ENCODE measurements around the gene SERPING1. TPM values are rescaled to one million over a fixed set of nuclear protein-coding genes. Genes with fewer than 3 reads are reported as not detected.

Gene SERPING1
- total RNA-seq, 1 donor from 2014 or later, result 62.5 TPM

- Histone ChIP-seq H3K4me2 (ENCODE audit: low read length) (no peak overlapping the region), H3K9ac (ENCODE audit: low read length) (no peak overlapping the region), H3K4me1 (ENCODE audit: insufficient read depth, low read length) (no peaks in the 10 kb centered on the region), H3K27ac (ENCODE audit: low read depth, low read length) (no peak overlapping the region), H3K4me3 (ENCODE audit: insufficient read depth, low read depth, low read length) (no peak overlapping the region), H2AFZ (ENCODE audit: low read depth, low read length) (no peak overlapping the region), H4K20me1 (ENCODE audit: insufficient read depth, low read length) (no peaks in the 10 kb centered on the region), H3K9me3 (ENCODE audit: insufficient read depth, low read depth, low read length) (peaks cover 8% of the 10 kb centered on the region), H3K27me3 (ENCODE audit: insufficient read depth, low read length) (no peaks in the 10 kb centered on the region), H3K79me2 (ENCODE audit: insufficient read depth, low read length) (no peaks in the 10 kb centered on the region), H3K36me3 (ENCODE audit: insufficient read depth, low read length) (no peaks in the 10 kb centered on the region)
- FAIRE-seq (no peak), DNase-seq (ENCODE audit: low read depth) (no peak)
- Mint-ChIP-seq H3K9me3 (ENCODE audit: unreplicated experiment) (peaks cover 3% of the 10 kb centered on the region), H3K4me1 (ENCODE audit: low read depth, unreplicated experiment) (no peaks in the 10 kb centered on the region), H3K4me3 (ENCODE audit: unreplicated experiment) (no peak overlapping the region), H3K36me3 (ENCODE audit: low read depth, unreplicated experiment) (peaks cover 7% of the 10 kb centered on the region), H3K27me3 (ENCODE audit: low read depth, unreplicated experiment) (no peaks in the 10 kb centered on the region), H3K27ac (ENCODE audit: unreplicated experiment) (no peak overlapping the region)
- TF ChIP-seq CTCF (IDR thresholded peaks at IDR 0.05; ENCODE audit: insufficient read depth, low read depth, low read length) (no peak), EZH2 (IDR thresholded peaks at IDR 0.05; ENCODE audit: insufficient read depth, low read length) (no peak)
Observed at GRCh38 chr11:57620467-57620866, 23.0 kb downstream of the SERPING1 start.

GRCh38 chr11:57622263-57622662, 24.8 kb downstream of the SERPING1 start:
- Mint-ChIP-seq H3K36me3 (ENCODE audit: low read depth, unreplicated experiment) (peaks cover 4% of the 10 kb centered on the region), H3K27ac (ENCODE audit: unreplicated experiment) (no peak overlapping the region), H3K4me3 (ENCODE audit: unreplicated experiment) (no peak overlapping the region), H3K9me3 (ENCODE audit: unreplicated experiment) (peaks cover 3% of the 10 kb centered on the region), H3K27me3 (ENCODE audit: low read depth, unreplicated experiment) (no peaks in the 10 kb centered on the region), H3K4me1 (ENCODE audit: low read depth, unreplicated experiment) (no peaks in the 10 kb centered on the region)
- Histone ChIP-seq H3K27me3 (ENCODE audit: insufficient read depth, low read length) (no peaks in the 10 kb centered on the region), H3K4me2 (ENCODE audit: low read length) (no peak overlapping the region), H3K4me1 (ENCODE audit: insufficient read depth, low read length) (no peaks in the 10 kb centered on the region), H3K27ac (ENCODE audit: low read depth, low read length) (no peak overlapping the region), H4K20me1 (ENCODE audit: insufficient read depth, low read length) (no peaks in the 10 kb centered on the region), H3K36me3 (ENCODE audit: insufficient read depth, low read length) (no peaks in the 10 kb centered on the region), H3K4me3 (ENCODE audit: insufficient read depth, low read depth, low read length) (no peak overlapping the region), H3K9me3 (ENCODE audit: insufficient read depth, low read depth, low read length) (peaks cover 8% of the 10 kb centered on the region), H2AFZ (ENCODE audit: low read depth, low read length) (no peak overlapping the region), H3K9ac (ENCODE audit: low read length) (no peak overlapping the region), H3K79me2 (ENCODE audit: insufficient read depth, low read length) (no peaks in the 10 kb centered on the region)
- no peak for FAIRE-seq
- no peak for DNase-seq (ENCODE audit: low read depth)
- no peak for TF ChIP-seq CTCF (IDR thresholded peaks at IDR 0.05; ENCODE audit: insufficient read depth, low read depth, low read length)
- TF ChIP-seq EZH2 (IDR thresholded peaks at IDR 0.05; ENCODE audit: insufficient read depth, low read length), result no peak

GRCh38 chr11:57624864-57625263, 27.4 kb downstream of the SERPING1 start:
- H3K4me1 ChIP-seq (ENCODE audit: insufficient read depth, low read length), result no peaks in the 10 kb centered on the region
- H3K36me3 ChIP-seq (ENCODE audit: insufficient read depth, low read length), result no peaks in the 10 kb centered on the region
- H4K20me1 ChIP-seq (ENCODE audit: insufficient read depth, low read length), result no peaks in the 10 kb centered on the region
- no peak for DNase-seq (ENCODE audit: low read depth)
- FAIRE-seq, result no peak
- H3K27ac ChIP-seq (ENCODE audit: low read depth, low read length), result no peak overlapping the region
- H3K9me3 ChIP-seq (ENCODE audit: insufficient read depth, low read depth, low read length), result peaks cover 1% of the 10 kb centered on the region
- no peak overlapping the region for H2AFZ ChIP-seq (ENCODE audit: low read depth, low read length)
- no peaks in the 10 kb centered on the region for H3K79me2 ChIP-seq (ENCODE audit: insufficient read depth, low read length)
- Mint-ChIP-seq H3K27me3 (ENCODE audit: low read depth, unreplicated experiment) (no peaks in the 10 kb centered on the region), H3K4me3 (ENCODE audit: unreplicated experiment) (no peak overlapping the region), H3K9me3 (ENCODE audit: unreplicated experiment) (peaks cover 3% of the 10 kb centered on the region), H3K36me3 (ENCODE audit: low read depth, unreplicated experiment) (peaks cover 4% of the 10 kb centered on the region), H3K27ac (ENCODE audit: unreplicated experiment) (no peak overlapping the region), H3K4me1 (ENCODE audit: low read depth, unreplicated experiment) (peaks cover 1% of the 10 kb centered on the region)
- no peak overlapping the region for H3K9ac ChIP-seq (ENCODE audit: low read length)
- TF ChIP-seq CTCF (IDR thresholded peaks at IDR 0.05; ENCODE audit: insufficient read depth, low read depth, low read length) (no peak), EZH2 (IDR thresholded peaks at IDR 0.05; ENCODE audit: insufficient read depth, low read length) (no peak)
- no peak overlapping the region for H3K4me2 ChIP-seq (ENCODE audit: low read length)
- H3K4me3 ChIP-seq (ENCODE audit: insufficient read depth, low read depth, low read length), result no peak overlapping the region
- peaks cover 2% of the 10 kb centered on the region for H3K27me3 ChIP-seq (ENCODE audit: insufficient read depth, low read length)
